HG03521 (cell line): ENCODE data around the gene FER.
A peak's percentile ranks its signal among the peaks of the same experiment; 100 is the strongest.
"Not testable (repeated sequence)": the region's sequence is repeated elsewhere in the genome, so short reads cannot be mapped to it uniquely, and the experiment has no call there.

Experiments
- ATAC-seq: cut with Tn5 transposase; IDR thresholded peaks from one replicate; pipeline ENCODE4 v1.9.1; 2021; ENCODE audit warnings: mild to moderate bottlenecking, moderate library complexity; ENCODE audit not compliant: unreplicated experiment

The FER gene

DNA sequence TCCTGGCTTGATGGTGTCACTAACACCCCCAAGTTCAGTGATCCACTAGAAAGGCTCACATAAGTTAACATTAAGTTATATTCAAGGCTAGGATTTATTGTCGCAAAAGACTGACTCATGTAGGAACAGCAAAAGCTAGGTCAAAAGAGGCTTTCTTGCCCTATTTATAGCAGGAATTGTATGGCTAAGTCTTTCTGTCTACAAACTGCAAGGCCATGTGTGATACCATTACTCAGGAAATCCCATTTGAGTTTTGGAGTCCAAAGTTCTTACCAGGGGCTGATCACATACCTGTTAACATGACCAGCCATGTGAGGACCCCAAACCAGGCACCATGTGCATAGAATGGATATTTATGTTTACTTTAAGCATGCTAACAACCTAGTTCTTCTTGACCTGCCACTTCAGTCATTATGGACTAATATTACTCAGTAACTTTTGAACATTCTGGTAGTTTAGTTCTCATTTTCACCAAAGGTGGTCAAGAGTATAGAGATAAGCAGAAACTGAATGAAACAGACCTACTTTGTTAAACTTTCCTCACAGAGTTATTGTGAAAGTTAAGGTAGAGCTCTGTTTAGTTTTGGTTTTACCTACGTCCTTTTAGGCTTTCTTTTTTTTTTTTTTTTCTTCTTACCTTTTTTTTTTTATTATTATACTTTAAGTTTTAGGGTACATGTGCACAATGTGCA, 281.1 kb downstream of the FER start:
- peak; percentile 62 for ATAC-seq

DNA sequence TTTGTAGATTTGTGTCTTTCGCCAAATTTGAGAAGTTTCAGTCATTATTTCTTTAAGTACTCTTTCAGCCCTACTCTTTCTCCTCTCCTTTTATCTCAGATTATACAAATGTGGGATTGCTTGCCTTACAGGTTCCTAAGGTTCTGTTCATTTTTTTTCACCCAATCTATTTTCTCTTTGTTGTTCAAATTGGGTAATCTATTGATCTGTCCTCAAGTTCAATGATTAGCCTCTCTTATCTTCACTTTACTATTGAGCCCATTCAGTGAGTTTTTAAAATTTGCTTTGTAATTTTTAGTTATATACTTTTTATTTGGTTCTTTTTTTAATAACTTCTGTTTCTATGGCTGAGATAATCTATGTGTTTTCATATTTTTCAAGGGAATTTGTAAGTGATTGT, 282.1 kb downstream of the FER start:
- no peak for ATAC-seq

DNA sequence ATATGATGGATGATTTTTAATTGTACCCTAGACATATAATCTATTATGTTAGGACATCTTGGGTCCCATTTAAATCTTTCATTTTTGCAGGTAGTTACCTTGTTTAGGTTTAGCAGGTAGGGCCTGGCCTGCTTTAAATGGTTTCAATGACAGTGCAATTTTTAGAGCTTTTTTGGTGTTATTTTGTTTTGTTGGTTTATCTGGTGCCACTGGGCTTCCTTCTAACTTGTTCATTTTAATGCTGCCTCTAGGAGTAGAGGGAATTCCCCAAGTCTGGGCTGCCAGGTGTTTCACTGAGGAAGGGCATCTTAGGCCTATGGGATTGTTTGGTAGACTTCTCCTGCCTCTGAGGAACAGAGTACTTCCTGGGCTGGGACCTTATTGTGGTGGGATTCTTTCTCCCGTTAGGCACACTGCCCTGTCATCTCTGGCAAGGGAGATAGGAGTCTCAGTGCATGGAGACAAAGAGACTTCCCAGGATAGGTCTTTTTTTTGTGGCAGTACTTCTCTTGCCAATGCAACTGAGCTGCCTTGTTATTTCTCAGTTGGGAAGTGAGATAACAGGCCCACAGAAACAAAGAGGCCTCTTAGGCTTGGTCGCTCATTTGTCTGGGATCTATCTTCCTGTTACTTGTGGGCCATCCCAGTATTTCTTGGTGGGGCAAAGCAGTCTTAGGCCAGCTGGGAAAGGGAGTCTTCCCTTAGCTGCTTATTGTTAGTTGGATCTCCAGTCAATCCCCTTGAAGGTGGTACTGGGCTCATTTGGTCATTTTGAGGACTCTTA, 282.9 kb downstream of the FER start:
- no peak for ATAC-seq

DNA sequence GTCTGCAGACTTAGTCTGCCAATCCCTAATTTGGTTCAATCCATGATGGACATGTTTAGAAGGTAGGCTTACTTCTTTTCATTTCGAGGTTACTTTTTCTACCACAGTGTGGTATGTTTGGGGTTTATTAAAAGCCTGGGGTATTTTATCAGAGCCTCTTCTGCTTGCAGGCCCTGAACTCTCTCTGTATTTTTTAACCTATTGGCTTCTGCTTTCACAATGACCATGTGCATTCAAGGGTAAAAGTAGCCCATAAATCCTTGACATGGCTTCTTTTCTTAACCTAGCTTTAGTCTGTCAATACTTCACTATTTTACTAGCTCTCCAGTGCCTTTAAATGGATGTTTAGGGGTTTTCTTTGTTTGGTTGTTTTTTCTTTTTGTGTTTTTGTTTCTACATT, 286.6 kb downstream of the FER start:
- no peak for ATAC-seq

DNA sequence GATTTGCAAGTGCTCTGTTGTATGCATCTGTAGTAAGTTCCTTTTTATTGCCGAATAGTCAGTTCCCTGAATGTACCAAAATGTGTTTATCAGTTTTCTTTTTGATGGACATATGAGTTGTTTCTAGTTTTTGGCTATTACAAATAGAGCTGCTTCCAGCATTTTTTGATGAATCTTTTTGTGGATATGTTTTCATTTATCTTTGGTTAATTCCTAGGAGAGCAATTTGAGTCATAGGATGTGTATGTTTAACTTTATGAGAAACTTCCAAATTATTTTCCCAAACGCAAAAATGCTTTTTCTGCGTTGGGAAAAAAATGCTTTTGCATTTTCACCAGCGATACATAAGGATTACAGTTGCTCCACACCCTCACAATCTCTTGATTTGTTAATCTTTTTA, 287.7 kb downstream of the FER start:
- no peak for ATAC-seq

DNA sequence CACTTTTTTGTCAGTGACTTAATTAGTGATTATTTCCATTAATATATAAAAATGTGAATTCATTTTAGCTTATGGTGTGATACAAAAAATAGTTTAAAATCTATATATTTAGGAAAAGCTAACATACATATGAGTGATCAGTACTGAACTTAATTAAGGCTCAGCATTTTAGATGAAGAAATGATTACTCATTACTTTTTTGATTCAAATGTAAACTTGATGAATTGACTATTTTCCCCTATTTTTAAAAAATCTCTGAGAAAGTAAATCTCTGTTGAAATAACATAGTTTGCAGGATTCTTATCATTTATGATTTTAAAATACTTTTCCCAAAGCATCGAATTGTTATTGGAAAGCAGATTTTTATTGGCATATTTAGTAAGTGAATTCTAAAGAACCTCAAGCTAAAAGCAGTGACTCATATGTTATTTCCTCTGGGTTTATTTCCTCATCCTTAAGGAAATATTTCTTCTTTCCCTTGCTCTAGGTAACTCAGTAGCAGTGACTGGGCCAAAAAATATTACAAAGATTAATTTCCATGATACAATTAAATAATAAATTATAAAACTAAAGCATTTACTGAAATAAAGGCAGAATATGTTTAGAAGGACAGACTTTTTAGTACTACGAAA, 290.6 kb downstream of the FER start:
- no peak for ATAC-seq

DNA sequence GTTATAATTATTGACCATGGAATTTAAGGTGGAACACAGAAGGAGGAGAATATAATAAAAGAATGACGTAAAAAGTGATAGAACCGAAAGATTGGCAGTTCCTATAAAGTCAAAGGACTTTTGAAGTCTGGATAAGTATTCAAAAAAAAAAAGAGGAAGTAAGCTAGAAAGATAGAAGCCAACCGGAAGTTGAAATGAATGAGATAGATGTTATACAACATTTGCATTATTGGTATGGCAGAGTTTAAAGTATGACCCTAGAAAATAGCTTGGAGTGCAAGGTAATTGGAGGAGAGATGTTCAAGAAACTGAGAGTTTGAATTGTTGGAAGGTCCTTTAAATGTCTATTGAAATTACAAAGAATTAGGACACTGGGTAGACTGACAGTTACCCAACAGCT, 293.6 kb downstream of the FER start:
- no peak for ATAC-seq

DNA sequence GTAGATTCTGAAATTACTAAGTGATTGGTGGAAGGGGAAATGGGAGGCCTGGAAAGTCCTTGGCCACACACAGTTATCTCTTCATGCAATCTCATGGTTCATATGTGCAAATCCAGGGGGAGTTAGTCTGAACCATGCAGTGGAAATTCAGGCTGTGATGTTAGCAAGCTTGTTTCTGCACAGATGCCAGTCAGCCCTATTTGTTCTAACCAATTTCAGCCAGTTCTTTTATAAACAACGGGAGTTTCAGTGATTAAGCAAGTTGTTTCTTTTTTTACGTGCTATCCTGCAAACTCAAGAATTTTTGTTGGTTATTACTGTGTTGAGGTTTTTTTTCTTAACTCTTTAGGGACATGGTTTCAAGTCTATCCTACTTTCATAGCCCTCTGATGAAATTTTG, 298.0 kb downstream of the FER start:
- no peak for ATAC-seq

DNA sequence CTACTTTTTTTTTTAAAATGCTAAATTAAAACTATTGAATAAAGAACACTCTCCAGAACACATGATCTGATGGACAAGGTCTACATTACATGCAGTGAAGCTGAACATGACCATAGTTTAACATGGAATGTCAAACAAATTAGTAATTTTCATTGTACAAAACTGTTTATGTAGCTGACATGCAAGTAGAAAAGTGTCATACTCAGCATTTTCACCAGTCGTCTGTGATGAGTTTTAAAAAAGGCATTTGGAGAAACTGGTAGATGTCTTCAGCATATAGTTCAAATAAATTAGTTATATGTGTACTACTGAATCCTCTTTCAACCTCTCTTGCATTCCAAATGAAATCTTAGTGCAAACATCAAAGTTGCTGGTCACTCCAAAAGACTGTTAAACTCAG, 301.9 kb downstream of the FER start:
- no peak for ATAC-seq

DNA sequence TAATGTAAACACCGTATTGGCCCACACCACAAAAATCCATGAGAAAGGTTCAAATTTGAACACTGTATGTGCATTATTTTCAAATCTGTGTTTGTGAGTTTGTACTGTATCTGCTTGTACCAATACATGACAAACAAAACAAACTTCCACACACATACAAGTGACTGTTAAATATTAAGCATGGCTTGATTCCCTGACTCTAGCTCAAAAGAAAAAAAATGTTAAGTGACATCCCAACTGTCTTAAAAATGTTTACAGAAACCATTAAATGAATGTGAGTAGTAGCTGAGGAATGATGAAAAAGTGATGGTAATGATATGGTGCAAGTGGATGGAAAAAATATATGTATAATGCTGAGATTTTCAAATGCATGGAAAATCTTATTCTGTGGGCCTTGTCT, 302.6 kb downstream of the FER start:
- ATAC-seq = not testable (repeated sequence)

DNA sequence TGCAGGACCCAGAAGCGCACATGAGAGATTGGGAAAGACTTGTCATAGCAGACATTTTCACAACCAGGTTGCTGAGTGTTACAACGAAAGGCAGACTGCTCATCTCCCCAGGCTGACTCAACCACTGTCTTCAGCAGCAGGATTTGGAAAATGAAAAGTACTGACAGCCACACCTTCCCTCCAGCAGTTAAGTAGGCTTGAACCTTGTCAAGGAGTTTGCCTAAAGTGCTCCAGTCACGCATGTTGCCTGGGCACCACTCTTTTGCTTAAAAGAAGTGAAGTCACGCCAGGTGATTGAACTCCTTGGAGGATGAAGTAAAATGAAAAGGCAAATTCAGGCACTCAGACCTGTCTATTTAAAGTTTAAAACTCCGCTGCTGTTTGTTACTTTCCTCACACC, 304.5 kb downstream of the FER start:
- ATAC-seq = not testable (repeated sequence)

DNA sequence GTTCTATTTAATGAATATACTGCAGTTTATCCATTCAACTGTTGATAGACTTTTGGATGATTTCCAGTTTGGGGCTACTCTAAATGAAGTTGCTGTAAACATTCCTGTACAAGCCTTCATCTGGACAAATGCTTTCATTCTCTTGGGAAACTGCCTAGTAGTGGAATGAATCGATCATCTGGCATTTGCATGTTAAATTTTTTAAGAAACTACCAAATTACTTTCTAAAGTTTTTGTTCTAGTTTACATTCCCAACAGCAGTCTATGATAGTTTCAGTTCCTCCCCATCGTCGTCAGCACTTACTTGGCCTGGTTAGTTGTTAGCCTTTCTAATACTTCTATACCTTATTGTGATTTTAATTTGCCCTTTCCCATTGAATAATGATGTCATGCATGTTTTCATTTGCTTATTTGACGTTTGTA, 306.3 kb downstream of the FER start:
- ATAC-seq = peak; percentile 45

DNA sequence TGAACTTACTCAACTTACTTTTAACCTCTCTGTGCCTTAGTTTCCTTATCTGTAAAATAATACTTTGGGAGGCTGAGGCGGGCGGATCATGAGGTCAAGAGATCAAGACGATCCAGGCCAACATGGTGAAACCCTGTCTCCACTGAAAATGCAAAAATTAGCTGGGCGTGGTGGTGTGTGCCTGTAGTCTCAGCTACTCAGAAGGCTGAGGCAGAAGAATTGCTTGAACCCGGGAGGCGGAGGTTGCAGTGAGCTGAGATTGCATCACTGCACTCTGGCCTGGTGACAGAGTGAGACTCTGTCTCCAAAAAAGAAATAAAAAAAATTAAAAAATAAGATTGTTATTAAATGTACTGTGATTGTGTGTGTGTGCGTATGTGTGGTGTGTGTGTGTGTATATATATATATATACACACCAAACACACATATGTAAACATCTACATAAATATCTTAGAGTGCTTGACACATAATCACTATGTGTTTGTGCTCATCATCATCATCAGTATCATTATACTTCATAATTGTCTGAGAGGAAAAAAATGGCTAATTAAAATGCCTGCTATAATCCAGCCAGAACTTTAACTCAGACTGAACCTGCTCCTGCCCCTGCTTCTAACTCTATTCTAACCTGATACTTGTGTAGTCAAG, 312.8 kb downstream of the FER start:
- ATAC-seq = no peak

DNA sequence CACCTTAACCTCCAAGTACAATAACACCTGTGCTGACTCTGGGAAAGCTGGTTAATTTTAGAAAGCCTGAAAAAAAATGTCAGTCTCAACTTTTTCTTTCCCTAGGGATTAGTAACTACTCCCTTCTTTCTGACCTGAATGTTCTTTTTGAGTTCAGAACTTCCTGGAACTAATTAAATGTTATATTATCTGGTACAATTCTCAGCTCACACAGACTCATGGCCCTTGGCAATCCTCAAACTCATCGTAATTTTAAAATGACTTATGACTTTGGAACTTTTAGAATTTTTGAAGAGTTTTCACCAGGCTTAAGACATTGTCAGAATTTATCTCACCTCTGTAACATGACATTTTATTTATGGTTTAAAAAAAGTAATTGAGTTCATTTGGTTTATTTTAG, 315.0 kb downstream of the FER start:
- no peak for ATAC-seq

DNA sequence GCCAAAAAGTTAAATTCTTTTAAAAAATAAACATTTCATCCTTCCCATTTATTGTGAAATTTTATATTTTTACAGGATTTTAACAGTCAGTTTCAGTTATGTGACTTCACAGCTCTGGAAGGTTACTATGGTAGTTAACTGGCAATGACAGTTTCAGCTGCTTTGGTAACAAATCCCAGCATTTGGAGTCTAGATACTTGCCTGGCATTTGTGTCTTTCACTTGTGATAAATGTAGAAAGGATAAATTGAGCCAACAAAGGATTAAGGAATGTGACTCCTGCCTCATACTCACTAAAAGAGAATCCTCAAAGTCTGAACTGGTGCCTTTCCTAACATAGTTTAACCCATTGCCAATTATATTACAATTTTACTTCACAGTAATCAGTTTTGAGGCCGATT, 315.5 kb downstream of the FER start:
- no peak for ATAC-seq

DNA sequence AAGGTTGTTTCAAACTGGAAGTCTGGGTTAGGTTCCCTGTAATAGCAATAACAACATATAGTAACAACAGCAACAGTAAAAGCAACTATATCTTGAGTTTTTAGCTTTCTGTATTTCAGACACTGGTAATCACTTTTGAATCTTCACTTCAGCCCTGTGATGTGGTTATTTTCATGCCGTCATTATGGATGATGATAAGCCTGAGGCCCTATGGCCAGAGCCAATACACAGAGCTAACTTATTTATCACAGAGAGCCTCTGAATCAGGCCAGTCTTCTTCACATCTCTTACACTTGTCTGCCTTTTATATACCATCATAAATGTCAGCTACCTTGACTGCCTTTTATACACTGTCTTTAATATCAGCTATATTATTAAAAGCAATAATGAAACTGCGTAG, 329.0 kb downstream of the FER start:
- no peak for ATAC-seq

DNA sequence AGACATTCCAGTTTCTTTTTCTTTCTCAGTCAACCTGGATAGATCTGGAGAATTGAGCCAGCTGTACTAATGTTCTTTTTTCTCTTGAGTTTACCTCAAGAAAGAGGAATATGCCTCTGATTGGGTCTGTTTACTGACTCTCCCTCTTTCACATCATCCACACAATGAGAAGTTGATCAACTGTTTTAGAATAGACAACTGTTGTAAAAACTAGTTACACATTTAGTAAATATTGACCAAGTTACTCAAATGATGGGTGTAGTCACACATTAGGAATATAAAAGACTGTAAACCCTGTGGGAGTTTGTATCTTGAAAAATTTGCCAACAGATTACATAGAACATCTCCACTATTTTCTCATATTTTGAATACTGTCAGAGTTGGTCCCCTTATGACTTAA, 330.8 kb downstream of the FER start:
- ATAC-seq = no peak

DNA sequence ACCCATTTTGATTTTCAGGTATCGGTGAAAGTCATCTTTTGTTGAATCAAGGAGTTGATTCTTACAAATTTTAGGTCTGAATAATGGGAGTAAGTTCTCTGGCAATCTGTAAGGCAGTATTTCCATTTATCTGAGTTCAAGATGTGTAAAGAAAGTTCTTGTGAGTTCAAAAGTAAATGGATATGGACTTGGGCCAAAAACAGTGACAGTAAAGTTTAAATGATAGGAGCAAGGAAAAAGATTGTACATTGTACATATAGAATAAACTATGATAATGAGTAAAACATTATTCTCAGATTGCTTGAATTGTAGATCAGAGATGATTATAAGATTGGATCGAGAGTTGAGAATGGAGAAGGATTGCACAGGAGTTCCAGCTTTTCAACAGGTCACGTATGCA, 332.8 kb downstream of the FER start:
- no peak for ATAC-seq

DNA sequence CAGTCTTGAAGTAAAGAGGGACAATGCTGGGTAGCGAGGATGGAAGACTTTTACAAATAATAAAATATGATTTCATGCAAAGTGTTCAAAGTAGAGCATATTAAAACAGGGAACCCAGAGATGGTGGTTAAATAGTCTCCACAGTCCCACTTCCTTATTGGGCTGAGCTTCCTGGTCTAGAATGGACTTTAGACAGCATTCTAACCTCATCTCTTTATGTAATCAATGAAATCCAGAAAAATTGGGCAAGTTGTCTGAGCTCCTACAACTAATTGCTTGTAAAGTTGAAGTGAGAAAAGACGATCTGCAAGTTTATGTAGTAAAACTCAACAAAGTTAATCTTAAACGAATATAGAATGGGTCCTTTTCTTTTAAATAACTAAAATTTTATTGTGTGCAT, 333.2 kb downstream of the FER start:
- ATAC-seq = no peak

DNA sequence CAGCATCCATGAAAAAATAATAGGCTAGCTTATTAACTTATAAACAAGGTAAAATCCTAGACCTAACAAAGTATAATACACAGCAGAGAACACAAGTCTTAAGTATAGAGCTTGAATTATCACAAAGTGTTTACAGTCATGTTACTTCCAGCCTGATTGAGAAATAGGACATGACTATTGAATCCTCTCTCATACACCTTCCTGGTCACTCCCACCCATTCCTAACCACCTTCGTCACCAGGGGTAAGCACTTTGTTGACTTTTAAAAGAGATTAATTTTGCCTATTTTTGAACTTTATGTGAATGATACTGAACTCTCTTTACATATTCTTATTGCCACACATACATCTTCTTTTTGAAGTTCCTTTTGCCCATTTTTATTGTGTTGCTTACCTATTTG, 336.2 kb downstream of the FER start:
- ATAC-seq = no peak

DNA sequence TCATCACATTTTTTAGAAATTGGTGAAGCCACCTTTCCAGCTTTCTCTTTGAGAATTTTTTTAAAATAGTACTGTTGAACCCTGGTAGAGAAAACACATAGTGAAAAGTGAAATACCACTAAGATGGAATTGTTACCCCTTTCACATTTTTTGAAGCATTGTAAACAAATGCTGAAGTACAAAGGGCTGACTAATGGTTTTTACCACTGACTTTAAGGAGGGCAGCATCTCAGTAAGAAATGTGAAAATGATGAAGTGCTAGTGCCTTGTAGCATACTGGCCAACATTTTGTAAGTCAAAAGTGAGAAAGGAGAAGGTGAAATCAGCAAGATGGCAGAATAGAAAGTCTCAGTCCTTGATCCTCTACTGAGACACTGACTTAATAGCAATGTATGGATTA, 341.5 kb downstream of the FER start:
- ATAC-seq = no peak

DNA sequence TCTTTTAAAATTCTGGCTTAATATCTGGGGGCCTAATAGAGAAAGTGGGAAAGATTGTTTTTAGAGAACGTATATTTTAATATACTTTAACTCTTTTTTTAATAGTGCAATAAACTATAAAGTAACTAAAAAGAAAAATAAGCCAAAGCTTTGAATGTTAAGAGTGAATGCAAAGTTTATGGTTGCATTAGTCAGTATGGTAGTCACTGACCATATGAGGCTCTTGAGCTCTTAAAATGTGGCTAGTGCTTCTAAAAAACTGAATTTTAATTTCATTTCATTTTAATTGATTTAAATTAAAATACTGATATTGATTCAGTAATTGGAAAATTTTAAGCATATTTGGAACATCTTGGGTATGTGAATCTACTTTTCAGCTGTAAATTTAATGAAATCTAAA, 351.4 kb downstream of the FER start:
- no peak for ATAC-seq
